Endothelial cell of umbilical vein (primary cell): Measurements from ENCODE around the gene MAPT. TPM values are rescaled to one million over a fixed set of nuclear protein-coding genes. Genes with fewer than 3 reads are reported as not detected.

ENCODE experiments used
- BruUV-seq: library from RNA; stranded (reverse); fragments of 400-500 nt; replicated peaks from 2 replicates; lab custom pipeline; 2021; lab: Mats Ljungman, UMichigan
- CTCF ChIA-PET: fragments of 300-600, 350-600 bp; sonication (Branson Sonifier 250); formaldehyde crosslinking; loops from one replicate; lab custom pipeline; 2021; ENCODE audit warnings: antibody characterized with exemption, inconsistent platforms; lab: Charles Lee
- POLR2A ChIA-PET: fragments of 300-600, 350-600 bp; sonication (Branson Sonifier 250); formaldehyde crosslinking; loops from one replicate; lab custom pipeline; 2021; ENCODE audit warnings: antibody characterized with exemption, inconsistent platforms; lab: Charles Lee
- DNase-seq: peaks from one replicate; pipeline ENCODE4 v3.0.0-alpha.2; 2011; ENCODE audit warnings: low read depth, low spot score
- FAIRE-seq: peaks from 2 replicates; lab custom pipeline; 2011; peaks lifted over from hg19 to GRCh38; lab: Jason Lieb, UNC
- H2AFZ ChIP-seq: 2 replicates; pipeline ENCODE4 v1.6.0; 2012; ENCODE audit warnings: low read depth, low read length, control low read depth, inconsistent platforms
- H3K27ac ChIP-seq: 2 replicates; pipeline ENCODE4 v1.5.1; 2011; ENCODE audit warnings: low read depth, mild to moderate bottlenecking, control low read depth, low read length, moderate library complexity; ENCODE audit not compliant: insufficient read depth
- H3K27me3 ChIP-seq, 2 experiments: 2 replicates each; pipeline versions ENCODE4 v1.6.0 to v1.6.1; 2011; ENCODE audit warnings: low read length in 2 of 2, mixed read lengths in 1 of 2; ENCODE audit not compliant: control insufficient read depth in 2 of 2, insufficient read depth in 2 of 2
- H3K36me3 ChIP-seq, 2 experiments: 2 replicates in 1 of 2; 3 replicates in 1 of 2; pipeline ENCODE4 v1.5.1; 2011; ENCODE audit warnings: low read length in 2 of 2, mild to moderate bottlenecking in 1 of 2, moderate library complexity in 1 of 2; ENCODE audit not compliant: control insufficient read depth in 2 of 2, insufficient read depth in 2 of 2; ENCODE audit errors: extremely low read depth in 1 of 2
- H3K4me1 ChIP-seq: 3 replicates; pipeline ENCODE4 v1.5.1; 2011; ENCODE audit warnings: mild to moderate bottlenecking, low read length; ENCODE audit not compliant: control insufficient read depth, insufficient read depth; ENCODE audit errors: extremely low read depth
- H3K4me2 ChIP-seq: 2 replicates; pipeline ENCODE4 v1.6.1; 2011; ENCODE audit warnings: low read length, control low read depth, mixed read lengths; ENCODE audit not compliant: insufficient read depth
- H3K4me3 ChIP-seq, 3 experiments: fragments of 200-600 bp in 1 of 3; sonication (generic), shearing (Covaris generic) in 1 of 3; replicated peaks in 1 of 3; 2 replicates each; pipeline ENCODE4 v1.5.1; 2011 to 2016; ENCODE audit warnings: control low read depth in 3 of 3, low read length in 3 of 3, mild to moderate bottlenecking in 2 of 3, inconsistent platforms in 1 of 3, low read depth in 1 of 3, moderate library complexity in 1 of 3; ENCODE audit not compliant: insufficient read depth in 1 of 3
- H3K79me2 ChIP-seq: 2 replicates; pipeline ENCODE4 v1.6.0; 2012; ENCODE audit warnings: low read length, inconsistent platforms; ENCODE audit not compliant: control insufficient read depth, insufficient read depth
- H3K9ac ChIP-seq: replicated peaks from 2 replicates; pipeline ENCODE3; 2011; ENCODE audit warnings: low read length, control low read depth; ENCODE audit not compliant: insufficient read depth; ENCODE audit errors: extremely low read depth
- H3K9me1 ChIP-seq: replicated peaks from 3 replicates; pipeline ENCODE4 v1.6.0; 2011; ENCODE audit warnings: mild to moderate bottlenecking, low read length; ENCODE audit not compliant: control insufficient read depth, insufficient read depth; ENCODE audit errors: extremely low read depth
- H3K9me3 ChIP-seq: replicated peaks from 2 replicates; pipeline ENCODE4 v1.5.1; 2012; ENCODE audit warnings: low read length, inconsistent platforms; ENCODE audit not compliant: control insufficient read depth, insufficient read depth
- H4K20me1 ChIP-seq: replicated peaks from 2 replicates; pipeline ENCODE3; 2011; ENCODE audit warnings: mild to moderate bottlenecking, low read length; ENCODE audit not compliant: control insufficient read depth, insufficient read depth; ENCODE audit errors: extremely low read depth
- EZH2 ChIP-seq: IDR thresholded peaks from 2 replicates; pipeline ENCODE4 v1.6.1; 2012; ENCODE audit warnings: borderline replicate concordance, low read depth, mild to moderate bottlenecking, moderate library complexity, low read length, inconsistent platforms; ENCODE audit not compliant: severe bottlenecking
- FOS ChIP-seq: IDR thresholded peaks from 2 replicates; pipeline ENCODE4 v1.6.1; 2011; ENCODE audit warnings: mild to moderate bottlenecking, low read length, moderate library complexity, borderline replicate concordance; ENCODE audit not compliant: insufficient read depth
- GATA2 ChIP-seq: IDR thresholded peaks from 2 replicates; pipeline ENCODE4 v1.7.0; 2011; ENCODE audit warnings: low read depth, mild to moderate bottlenecking, moderate library complexity, mixed read lengths, low read length; ENCODE audit not compliant: insufficient read length, insufficient read depth
- JUN ChIP-seq: IDR thresholded peaks from 2 replicates; pipeline ENCODE4 v1.6.1; 2011; ENCODE audit warnings: borderline replicate concordance, low read depth; ENCODE audit not compliant: insufficient read length, insufficient read depth
- MYC ChIP-seq: IDR thresholded peaks from one replicate; pipeline ENCODE4 v1.6.1; 2011; ENCODE audit warnings: mild to moderate bottlenecking, low read depth, low read length
- POLR2A ChIP-seq: IDR thresholded peaks from 2 replicates; pipeline ENCODE4 v1.6.1; 2012; ENCODE audit warnings: low read depth, mild to moderate bottlenecking, control low read depth, low read length
- POLR2AphosphoS5 ChIP-seq: IDR thresholded peaks from 2 replicates; pipeline ENCODE4 v1.6.1; 2012; ENCODE audit warnings: low read depth, mild to moderate bottlenecking, control low read depth, low read length, moderate library complexity; ENCODE audit not compliant: insufficient read depth
- dilution Hi-C: fragments of 300-500 bp; cut with MboI; formaldehyde crosslinking; loops from one replicate; pipeline ENCODE4 v1.15.0; 2019; ENCODE audit warnings: low sequenced_read_pairs; ENCODE audit not compliant: extremely low pct_ligation_motif_present
- intact Hi-C: fragments of 100-400 bp; cut with micrococcal nuclease; formaldehyde crosslinking; loops from one replicate; pipeline ENCODE4 v1.10.0; 2022
- polyA plus RNA-seq, 4 experiments: library from polyadenylated mRNA; depleted of rRNA in 3 of 4; stranded (reverse) in 3 of 4; unstranded in 1 of 4; fragments of >200 nt; gene quantifications; 2 replicates each; pipeline versions ENCODE4 v1.2.1 to v1.2.3, GENCODE V29; 2011 to 2012; ENCODE audit warnings: missing spikeins in 1 of 4
- total RNA-seq: library from RNA; stranded (reverse); gene quantifications from 2 replicates; pipeline ENCODE4 v1.2.3, GENCODE V29; 2021
- TF ChIP-seq, protein P1 (sequence below): IDR thresholded peaks from 2 replicates; pipeline ENCODE4 v1.6.1; 2011; ENCODE audit not compliant: insufficient read depth, insufficient read length
- TF ChIP-seq, protein P2 (sequence below), 2 donors: IDR thresholded peaks; 1 replicate in 1 of 2; 2 replicates in 1 of 2; pipeline ENCODE4 v1.5.1; 2011; ENCODE audit warnings: low read length in 2 of 2, mild to moderate bottlenecking in 2 of 2, moderate library complexity in 2 of 2, control low read depth in 1 of 2, inconsistent platforms in 1 of 2, low read depth in 1 of 2; ENCODE audit not compliant: insufficient read depth in 1 of 2; ENCODE audit errors: extremely low read depth in 1 of 2

Gene MAPT
- total and polyA plus RNA-seq, 2 donors (not counting 3 experiments of a cell fraction or from before 2014, with no cell fraction given), result 0.04 to 0.51 TPM

DNA sequence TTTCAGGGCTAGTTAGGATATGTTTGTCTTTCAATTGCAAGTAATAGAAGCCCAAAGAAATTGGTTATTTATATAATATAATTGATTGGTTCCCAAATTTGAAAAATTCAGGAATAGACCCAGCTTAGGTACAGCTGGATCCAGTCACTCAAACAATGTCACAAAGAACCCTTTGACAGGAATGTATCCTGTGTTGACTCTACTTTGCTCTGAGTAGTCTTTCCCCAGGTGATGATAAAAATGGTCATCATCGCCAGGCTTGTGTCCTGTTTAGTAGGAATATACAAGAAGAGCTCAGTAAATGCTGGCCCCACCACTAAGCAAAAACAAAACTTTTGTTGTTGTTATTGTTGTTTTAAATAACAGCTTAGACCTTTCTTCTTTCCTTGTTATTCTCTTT, 35.0 kb downstream of the MAPT start:
- Histone ChIP-seq H3K9ac (no peak overlapping the region), H3K36me3 (no peaks in the 10 kb centered on the region), H3K4me3 (no peak overlapping the region), H3K9me1 (no peaks in the 10 kb centered on the region), H3K27me3 (no peaks in the 10 kb centered on the region), H3K79me2 (no peaks in the 10 kb centered on the region), H3K4me1 (no peaks in the 10 kb centered on the region), H3K27ac (no peak overlapping the region), H4K20me1 (no peaks in the 10 kb centered on the region), H2AFZ (no peak overlapping the region), H3K9me3 (no peaks in the 10 kb centered on the region), H3K4me2 (no peak overlapping the region)
- dilution Hi-C loops (no loop called here), intact Hi-C loops (no loop called here)
- DNase-seq (no peak), FAIRE-seq (no peak)
- TF ChIP-seq EZH2 (no peak), JUN (no peak), POLR2A (no peak), MYC (no peak), POLR2AphosphoS5 (no peak), FOS (no peak), GATA2 (no peak)
- TF ChIP-seq, protein P1, sequence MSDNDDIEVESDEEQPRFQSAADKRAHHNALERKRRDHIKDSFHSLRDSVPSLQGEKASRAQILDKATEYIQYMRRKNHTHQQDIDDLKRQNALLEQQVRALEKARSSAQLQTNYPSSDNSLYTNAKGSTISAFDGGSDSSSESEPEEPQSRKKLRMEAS, result no peak
- TF ChIP-seq, protein P2, sequence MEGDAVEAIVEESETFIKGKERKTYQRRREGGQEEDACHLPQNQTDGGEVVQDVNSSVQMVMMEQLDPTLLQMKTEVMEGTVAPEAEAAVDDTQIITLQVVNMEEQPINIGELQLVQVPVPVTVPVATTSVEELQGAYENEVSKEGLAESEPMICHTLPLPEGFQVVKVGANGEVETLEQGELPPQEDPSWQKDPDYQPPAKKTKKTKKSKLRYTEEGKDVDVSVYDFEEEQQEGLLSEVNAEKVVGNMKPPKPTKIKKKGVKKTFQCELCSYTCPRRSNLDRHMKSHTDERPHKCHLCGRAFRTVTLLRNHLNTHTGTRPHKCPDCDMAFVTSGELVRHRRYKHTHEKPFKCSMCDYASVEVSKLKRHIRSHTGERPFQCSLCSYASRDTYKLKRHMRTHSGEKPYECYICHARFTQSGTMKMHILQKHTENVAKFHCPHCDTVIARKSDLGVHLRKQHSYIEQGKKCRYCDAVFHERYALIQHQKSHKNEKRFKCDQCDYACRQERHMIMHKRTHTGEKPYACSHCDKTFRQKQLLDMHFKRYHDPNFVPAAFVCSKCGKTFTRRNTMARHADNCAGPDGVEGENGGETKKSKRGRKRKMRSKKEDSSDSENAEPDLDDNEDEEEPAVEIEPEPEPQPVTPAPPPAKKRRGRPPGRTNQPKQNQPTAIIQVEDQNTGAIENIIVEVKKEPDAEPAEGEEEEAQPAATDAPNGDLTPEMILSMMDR (IDR thresholded peaks at IDR 0.05; ENCODE audit: extremely low read depth in 1 of 2, insufficient read depth in 1 of 2, low read depth in 1 of 2, low read length in 2 of 2), result no peak
- CTCF ChIA-PET, result interaction anchor here (1.3 to 2.4 kb wide), 2 partner anchors 10 to 11 kb away, joined by 5 read pairs; no protein-coding TSS in a partner anchor
- POLR2A ChIA-PET, result no interaction called here
- no TSS peak for BruUV-seq
